ENCODE measurements around the gene COPG1. TPM values are rescaled to one million over a fixed set of nuclear protein-coding genes. Genes with fewer than 3 reads are reported as not detected.

Gene COPG1
- total RNA-seq, 1 donor from 2014 or later = 65.4 TPM

DNA sequence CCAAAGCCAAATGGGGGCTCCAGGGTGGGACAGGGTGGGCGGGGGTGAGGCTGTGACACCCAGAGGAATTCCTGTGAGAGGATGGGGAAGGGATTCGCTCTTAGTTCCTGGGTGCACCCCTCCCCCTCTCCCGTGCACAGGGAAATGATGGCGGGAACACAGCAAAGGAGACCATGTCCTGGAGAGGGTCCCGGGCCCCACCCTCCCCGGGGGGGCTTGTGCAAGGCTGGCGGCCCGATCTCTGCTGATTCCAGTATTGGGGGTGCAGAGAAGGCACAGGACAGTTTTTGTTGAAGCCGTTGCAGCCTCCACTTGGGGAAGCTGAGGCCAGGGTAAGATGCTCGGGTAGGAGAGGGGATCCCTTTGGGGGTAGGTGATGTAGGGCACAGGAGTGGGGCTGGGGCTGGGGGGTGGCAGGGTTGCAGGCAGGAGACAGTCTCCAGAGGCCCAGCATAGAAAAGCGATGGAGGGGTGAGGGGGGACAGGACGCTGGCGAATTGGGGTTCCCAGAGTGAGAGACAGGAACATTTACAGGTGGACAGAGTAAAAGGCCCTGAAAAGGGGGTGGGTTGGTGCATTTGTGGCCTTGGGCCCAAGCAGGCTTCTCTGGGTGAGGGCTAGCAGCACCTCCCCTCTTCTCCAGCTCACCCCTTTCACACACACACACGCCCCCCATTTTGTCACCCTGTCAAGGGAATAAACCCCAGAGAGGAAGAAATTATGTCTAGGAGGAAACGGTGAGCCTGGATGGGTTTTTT lies 67.8 kb downstream of the COPG1 start:
- no peak overlapping the region for H3K27ac Mint-ChIP-seq
- peaks cover 28% of the 10 kb centered on the region for H3K4me1 Mint-ChIP-seq
- Histone ChIP-seq H3K27me3 (no peaks in the 10 kb centered on the region), H3K9ac (peak overlapping the region; percentile 75), H3F3A (ENCODE audit: low read depth) (peaks cover 31% of the 10 kb centered on the region), H3K4me2 (peak overlapping the region; percentile 80), H3K27ac (no peak overlapping the region), H3K79me2 (ENCODE audit: low read depth) (peaks cover 48% of the 10 kb centered on the region), H3K4me3 (peak overlapping the region; percentile 92), H4K20me1 (ENCODE audit: low read depth) (peaks cover 30% of the 10 kb centered on the region), H3K9me3 (ENCODE audit: low read depth) (no peaks in the 10 kb centered on the region), H2AFZ (replicated peaks) (peak overlapping the region; percentile 95), H3K36me3 (no peaks in the 10 kb centered on the region), H3K4me1 (peaks cover 10% of the 10 kb centered on the region)
- H3K4me3 Mint-ChIP-seq = peak overlapping the region; percentile 80
- H3K27me3 Mint-ChIP-seq (ENCODE audit: insufficient read depth, low read depth) = peaks cover 5% of the 10 kb centered on the region
- H3K9me3 Mint-ChIP-seq = no peaks in the 10 kb centered on the region
- TF ChIP-seq CTCF (IDR thresholded peaks at IDR 0.05) = no peak
- H3K36me3 Mint-ChIP-seq = peaks cover 8% of the 10 kb centered on the region
- no peak for DNase-seq (ENCODE audit: low spot score)

DNA sequence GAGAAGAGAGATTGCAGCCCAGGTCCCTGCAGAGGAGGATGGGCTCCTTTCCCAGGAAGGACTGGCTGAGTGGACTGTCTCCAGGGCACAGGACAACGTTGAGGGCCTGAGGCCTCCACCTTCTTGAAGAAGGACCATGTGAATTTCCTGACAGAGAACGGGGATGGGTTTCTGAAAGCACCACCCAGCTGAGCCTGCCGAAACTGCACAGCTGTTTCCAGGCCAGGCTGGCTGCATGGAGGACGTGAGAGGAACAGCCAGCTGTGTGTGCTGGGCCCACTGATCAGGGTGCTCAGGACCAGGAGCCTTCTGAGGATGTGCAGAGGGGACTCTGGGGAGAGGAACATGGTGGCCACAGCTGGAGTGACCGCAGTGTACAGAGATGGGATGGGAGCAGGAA lies 68.4 kb downstream of the COPG1 start:
- no peak overlapping the region for H2AFZ ChIP-seq (replicated peaks)
- Mint-ChIP-seq H3K36me3 (peaks cover 11% of the 10 kb centered on the region), H3K4me3 (no peak overlapping the region)

GRCh38 chr3:129318921-129319320 lies 69.5 kb downstream of the COPG1 start:
- Histone ChIP-seq H3K9ac (no peak overlapping the region), H3K9me3 (ENCODE audit: low read depth) (no peaks in the 10 kb centered on the region), H3K4me1 (peaks cover 8% of the 10 kb centered on the region), H3K36me3 (no peaks in the 10 kb centered on the region), H3K4me2 (no peak overlapping the region), H2AFZ (replicated peaks) (no peak overlapping the region), H3K27me3 (no peaks in the 10 kb centered on the region), H3K79me2 (ENCODE audit: low read depth) (peaks cover 47% of the 10 kb centered on the region), H3K27ac (no peak overlapping the region), H4K20me1 (ENCODE audit: low read depth) (peaks cover 17% of the 10 kb centered on the region), H3K4me3 (no peak overlapping the region), H3F3A (ENCODE audit: low read depth) (peaks cover 14% of the 10 kb centered on the region)
- Mint-ChIP-seq H3K4me1 (peaks cover 17% of the 10 kb centered on the region), H3K27ac (no peak overlapping the region), H3K9me3 (no peaks in the 10 kb centered on the region), H3K27me3 (ENCODE audit: insufficient read depth, low read depth) (peaks cover 4% of the 10 kb centered on the region), H3K4me3 (no peak overlapping the region), H3K36me3 (peaks cover 11% of the 10 kb centered on the region)
- no peak for DNase-seq (ENCODE audit: low spot score)
- no peak for TF ChIP-seq CTCF (IDR thresholded peaks at IDR 0.05)

More for the DNA sequence above, 68.4 kb downstream of the COPG1 start:
- Histone ChIP-seq H3K9me3 (ENCODE audit: low read depth) (no peaks in the 10 kb centered on the region), H3K79me2 (ENCODE audit: low read depth) (peaks cover 48% of the 10 kb centered on the region), H3K4me2 (no peak overlapping the region), H3F3A (ENCODE audit: low read depth) (peaks cover 25% of the 10 kb centered on the region), H3K4me1 (peaks cover 10% of the 10 kb centered on the region), H3K4me3 (no peak overlapping the region), H3K36me3 (no peaks in the 10 kb centered on the region), H3K27ac (no peak overlapping the region), H3K27me3 (no peaks in the 10 kb centered on the region), H4K20me1 (ENCODE audit: low read depth) (peaks cover 28% of the 10 kb centered on the region), H3K9ac (no peak overlapping the region)
- Mint-ChIP-seq H3K4me1 (peaks cover 27% of the 10 kb centered on the region), H3K27me3 (ENCODE audit: insufficient read depth, low read depth) (peaks cover 5% of the 10 kb centered on the region), H3K27ac (no peak overlapping the region), H3K9me3 (no peaks in the 10 kb centered on the region)
- TF ChIP-seq CTCF (IDR thresholded peaks at IDR 0.05) = no peak
- no peak for TF ChIP-seq EZH2 (IDR thresholded peaks at IDR 0.05)
- TF ChIP-seq EZH2phosphoT487 (IDR thresholded peaks at IDR 0.05) = no peak
- DNase-seq (ENCODE audit: low spot score) = no peak

Data from neural progenitor cell (in vitro differentiated cells).